GM18502 (cell line): ENCODE measurements around the gene PDIA2.
"Not testable (repeated sequence)": the region's sequence is repeated elsewhere in the genome, so short reads cannot be mapped to it uniquely, and the experiment has no call there.

ENCODE experiments used
- ATAC-seq: cut with Tn5 transposase; IDR thresholded peaks from one replicate; pipeline ENCODE4 v1.9.1; 2021; ENCODE audit warnings: mild to moderate bottlenecking; ENCODE audit not compliant: unreplicated experiment, poor library complexity

The PDIA2 gene

DNA sequence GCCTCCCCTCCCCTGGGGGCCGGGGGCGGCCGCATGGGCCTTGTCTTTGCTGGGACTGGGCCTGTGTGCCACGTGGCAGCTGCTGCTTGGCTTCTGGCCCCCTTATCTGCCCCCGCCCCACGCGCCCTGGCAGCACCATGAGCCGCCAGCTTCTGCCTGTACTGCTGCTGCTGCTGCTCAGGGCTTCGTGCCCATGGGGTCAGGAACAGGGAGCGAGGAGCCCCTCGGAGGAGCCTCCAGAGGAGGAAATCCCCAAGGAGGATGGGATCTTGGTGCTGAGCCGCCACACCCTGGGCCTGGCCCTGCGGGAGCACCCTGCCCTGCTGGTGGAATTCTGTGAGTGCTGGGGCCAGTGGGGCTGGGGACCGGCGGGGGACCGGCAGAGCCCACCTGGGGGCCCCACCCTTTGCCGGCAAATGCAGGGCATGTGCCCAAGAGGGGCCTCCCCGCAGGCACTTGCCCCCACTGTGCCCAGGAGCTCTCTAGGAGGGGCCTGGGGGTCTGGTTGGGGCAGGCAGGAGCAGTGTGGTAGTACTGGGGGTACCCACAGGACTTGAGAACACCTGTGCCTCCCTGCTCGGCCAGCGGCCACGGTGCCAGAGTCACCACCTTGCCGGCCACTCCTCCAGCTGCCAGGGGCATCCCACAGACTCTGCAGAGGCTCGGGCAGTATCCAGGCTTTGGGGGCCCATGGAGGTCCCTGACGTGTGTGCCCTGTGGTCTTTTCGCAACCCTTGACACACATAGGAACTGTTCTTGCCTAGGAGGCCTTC, at the start of gene PDIA2:
Gene PDIA2 (plus strand): TSS at position 132 of the 773 bp plus-strand sequence. CDS start 6 bp downstream, at position 138.
- no peak for ATAC-seq

DNA sequence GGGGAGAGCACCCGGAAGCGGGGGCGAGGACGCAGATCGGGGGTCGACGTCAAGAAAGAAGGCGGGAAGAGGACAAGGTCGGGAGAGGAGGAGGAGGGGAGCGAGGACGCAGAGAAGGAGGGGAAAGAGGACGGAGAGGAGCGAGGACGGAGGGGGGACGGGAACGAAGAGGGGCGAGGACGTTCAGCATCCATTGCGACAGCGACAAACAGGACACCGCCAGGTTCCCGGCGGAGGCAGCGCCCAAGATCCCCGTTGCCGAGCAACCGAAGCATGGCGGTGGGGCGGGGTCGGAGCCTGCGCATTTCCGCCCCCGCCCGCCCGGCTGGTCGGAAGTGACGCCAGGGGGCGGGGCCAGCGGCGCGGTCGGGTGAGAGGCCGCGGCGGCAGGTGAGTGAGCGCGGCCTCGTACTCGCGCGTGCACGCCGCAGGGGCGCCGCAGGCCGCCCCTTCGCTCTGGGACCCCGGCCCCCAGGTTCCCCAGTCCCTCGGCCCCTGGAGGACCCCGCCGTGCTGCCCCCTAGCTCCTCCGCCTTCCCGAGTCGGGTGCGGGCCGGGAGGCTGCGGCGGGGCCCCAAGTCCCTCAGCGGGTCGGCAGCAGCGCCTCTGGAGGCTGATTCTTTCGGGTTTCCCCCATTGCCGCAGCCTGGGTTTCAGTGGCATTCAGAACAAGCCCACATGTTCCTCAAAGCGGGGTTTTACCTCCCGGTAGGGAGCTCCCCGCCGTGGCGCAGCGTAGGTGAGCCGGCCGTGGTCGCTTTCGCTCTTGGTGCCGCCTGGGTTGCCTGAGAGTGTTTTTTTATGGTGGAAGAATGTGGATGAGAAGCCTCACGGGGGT, 48.3 kb upstream of the PDIA2 start, which contains the start of gene FAM234A:
Gene FAM234A (plus strand): TSS at position 354 of the 838 bp plus-strand sequence. CDS start 19,593 bp downstream, outside the sequence.
- ATAC-seq: peak; percentile 82

GRCh38 chr16:239948-240277, 43.1 kb upstream of the PDIA2 start:
- no peak for ATAC-seq

DNA sequence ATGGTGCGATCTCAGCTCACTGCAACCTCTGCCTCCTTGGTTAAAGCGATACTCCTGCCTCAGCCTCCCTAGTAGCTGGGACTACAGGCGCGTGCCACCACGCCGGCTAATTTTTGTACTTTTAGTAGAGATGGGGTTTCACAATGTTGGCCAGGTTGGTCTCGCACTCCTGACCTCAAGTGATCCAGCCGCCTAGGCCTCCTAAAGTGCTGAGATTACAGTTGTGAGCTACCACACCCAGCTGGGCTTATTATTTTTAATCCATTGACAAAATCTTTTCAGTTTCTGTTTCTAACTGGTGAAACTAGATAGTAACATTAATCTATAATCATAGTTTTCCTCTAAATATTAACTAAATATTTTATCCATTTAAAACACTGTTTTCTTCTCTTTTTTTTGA, 42.4 kb upstream of the PDIA2 start:
- no peak for ATAC-seq

DNA sequence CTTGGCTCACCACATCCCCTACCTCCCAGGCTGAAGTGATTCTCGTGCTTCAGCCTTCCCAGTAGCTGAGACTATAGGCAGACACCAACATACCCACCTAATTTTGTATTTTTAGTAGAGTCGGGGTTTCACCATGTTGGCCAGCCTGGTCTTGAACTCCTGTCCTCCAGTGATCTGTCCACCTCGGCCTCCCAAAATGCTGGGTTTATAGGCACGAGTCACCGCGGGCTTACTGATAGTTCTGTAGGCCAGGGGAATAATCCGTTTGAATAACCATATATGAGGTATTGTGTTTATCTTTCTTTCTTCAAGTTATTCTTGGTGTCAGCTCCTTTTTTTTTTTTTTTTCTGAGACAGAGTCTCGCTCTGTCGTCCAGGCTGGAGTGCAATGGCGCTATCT, 40.7 kb upstream of the PDIA2 start:
- no peak for ATAC-seq

DNA sequence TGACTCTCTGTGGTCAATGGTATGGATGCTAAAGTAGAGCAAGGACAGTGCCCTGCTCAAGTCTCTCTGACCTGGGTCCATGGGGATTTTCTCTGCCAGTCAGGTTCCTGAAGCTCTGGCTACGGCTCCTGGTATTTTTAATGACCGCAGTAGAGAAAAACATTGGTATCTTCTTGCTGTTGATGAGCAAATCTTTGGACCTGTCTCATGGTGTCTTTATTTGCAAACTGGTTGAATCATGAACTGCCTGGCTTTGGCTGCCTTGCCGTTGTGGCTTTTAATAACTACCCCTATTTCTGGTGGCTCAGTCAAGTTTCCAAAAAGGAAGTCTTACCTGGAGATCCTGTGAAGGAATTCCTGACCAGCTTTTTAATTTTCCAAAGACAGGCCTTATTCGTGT, 39.6 kb upstream of the PDIA2 start:
- no peak for ATAC-seq

- ATAC-seq: no peak
Measured at GRCh38 chr16:245105-245504, 37.9 kb upstream of the PDIA2 start.

GRCh38 chr16:247027-247426, 35.9 kb upstream of the PDIA2 start:
- no peak for ATAC-seq

GRCh38 chr16:249431-249830, 33.5 kb upstream of the PDIA2 start:
- no peak for ATAC-seq

DNA sequence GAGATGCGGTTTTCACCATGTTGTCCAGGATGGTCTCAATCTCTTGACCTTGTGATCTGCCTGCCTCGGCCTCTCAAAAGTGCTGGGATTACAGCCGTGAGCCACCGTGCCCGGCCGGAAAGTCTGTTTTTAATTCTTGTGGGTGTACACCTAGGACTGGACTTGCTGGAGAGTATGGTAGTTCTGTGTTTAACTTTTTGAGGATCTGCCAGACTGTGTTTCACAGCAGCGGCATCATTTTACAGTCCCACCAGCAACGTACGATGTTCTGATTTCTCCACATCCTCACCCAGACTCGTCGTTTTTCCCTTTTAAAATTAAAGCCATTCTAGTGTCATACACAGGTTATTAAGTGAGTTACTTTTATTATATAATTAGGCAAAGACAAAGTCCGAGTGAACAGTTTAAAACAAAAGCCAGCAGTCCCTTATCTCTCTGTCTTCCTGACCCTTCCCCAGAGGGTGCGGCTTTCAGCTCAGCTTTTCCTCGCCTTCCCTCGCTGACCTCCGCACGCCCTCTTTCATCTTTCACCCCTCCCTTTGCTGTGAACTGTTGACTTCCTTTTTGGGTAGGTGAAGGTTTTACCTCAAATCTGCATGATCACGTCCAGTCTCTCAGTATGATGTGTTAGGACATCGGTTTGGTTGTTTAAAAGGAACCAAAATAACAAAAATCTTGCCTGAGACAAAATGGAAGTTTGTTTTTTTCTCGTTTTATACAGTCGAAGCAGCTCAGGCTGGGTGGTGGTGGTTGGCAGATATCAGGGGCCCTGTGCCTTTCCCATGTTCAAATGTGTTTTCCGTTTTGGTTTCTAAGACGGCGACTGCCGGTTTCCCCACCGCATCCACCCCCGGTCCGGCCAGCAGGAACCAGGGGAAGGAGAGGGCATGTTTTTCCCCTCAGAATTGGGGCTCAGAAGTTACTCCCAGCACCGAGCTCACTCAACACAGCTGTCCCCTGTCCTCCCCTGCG, 30.3 kb upstream of the PDIA2 start:
- ATAC-seq: peak; percentile 48

- ATAC-seq: no peak
Measured at GRCh38 chr16:253833-254232, 29.1 kb upstream of the PDIA2 start.

GRCh38 chr16:254461-254860, 28.5 kb upstream of the PDIA2 start:
- no peak for ATAC-seq

GRCh38 chr16:255183-255582, 27.8 kb upstream of the PDIA2 start:
- no peak for ATAC-seq

- ATAC-seq: not testable (repeated sequence)
Measured at GRCh38 chr16:258091-258490, 24.9 kb upstream of the PDIA2 start.

- no peak for ATAC-seq
Measured at GRCh38 chr16:259226-259625, 23.7 kb upstream of the PDIA2 start.

DNA sequence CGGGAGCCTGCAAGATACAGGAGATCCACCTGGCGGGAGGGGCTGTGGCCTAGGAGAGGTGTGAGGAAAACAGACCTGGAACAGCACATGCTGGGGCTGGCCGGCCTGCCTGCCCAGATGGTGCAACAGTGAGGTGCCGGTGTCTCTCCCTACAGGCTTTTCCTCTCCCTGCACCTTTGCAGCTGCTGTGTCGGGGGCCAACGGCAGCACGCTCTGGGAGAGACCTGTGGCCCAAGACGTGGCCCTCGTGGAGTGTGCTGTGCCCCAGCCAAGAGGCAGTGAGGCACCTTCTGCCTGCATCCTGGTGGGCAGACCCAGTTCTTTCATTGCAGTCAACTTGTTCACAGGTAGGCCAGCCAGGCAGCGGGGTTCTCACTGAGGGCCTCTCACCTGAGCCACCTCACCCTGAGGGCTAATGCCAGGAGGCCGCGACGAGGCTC, 23.1 kb upstream of the PDIA2 start:
- no peak for ATAC-seq

DNA sequence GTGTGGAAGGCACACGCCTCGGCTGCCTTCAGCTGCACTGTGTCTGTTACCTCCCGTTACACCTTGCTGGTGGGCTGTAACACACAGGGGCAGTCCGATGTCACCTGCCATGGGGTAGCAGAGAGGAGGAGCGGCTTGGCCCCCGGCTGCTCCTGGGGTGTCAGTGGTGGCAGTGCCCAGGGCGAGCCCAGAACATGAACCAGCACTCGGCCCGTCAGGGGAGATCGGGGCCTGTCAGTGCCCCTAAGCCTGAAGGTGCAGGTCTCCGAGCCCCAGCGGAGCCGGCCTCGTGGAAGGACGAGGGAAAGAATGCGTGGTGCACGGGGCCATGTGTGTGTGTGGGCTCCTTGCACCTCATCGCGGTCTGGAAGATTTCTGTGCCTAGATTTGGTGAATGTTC, 22.6 kb upstream of the PDIA2 start:
- ATAC-seq: no peak

- ATAC-seq: no peak
Measured at GRCh38 chr16:261031-261691, 21.8 kb upstream of the PDIA2 start.

GRCh38 chr16:262121-262745, 20.7 kb upstream of the PDIA2 start:
- no peak for ATAC-seq
